Smooth muscle cell (in vitro differentiated cells): ENCODE data around the gene NCKIPSD. TPM values are rescaled to one million over a fixed set of nuclear protein-coding genes. Genes with fewer than 3 reads are reported as not detected.

Source experiments
- DNase-seq: peaks from one replicate; lab custom pipeline; 2025; ENCODE audit not compliant: unreplicated experiment; lab: John Stamatoyannopoulos, UW
- H2AFZ ChIP-seq: fragments of 200-600 bp; sonication (generic); 2 replicates; pipeline ENCODE4 v1.6.0; 2016; ENCODE audit warnings: antibody characterized with exemption, low read depth, mild to moderate bottlenecking
- H3F3A ChIP-seq: fragments of 200-600 bp; sonication (generic); 2 replicates; pipeline ENCODE4 v1.6.0; 2017; ENCODE audit warnings: antibody characterized with exemption, low read depth
- H3K27ac ChIP-seq: fragments of 200-600 bp; sonication (generic); 2 replicates; pipeline ENCODE4 v1.5.1; 2016; ENCODE audit warnings: low read depth, mild to moderate bottlenecking
- H3K27me3 ChIP-seq: fragments of 200-600 bp; sonication (generic); 2 replicates; pipeline ENCODE4 v1.6.1; 2016; ENCODE audit warnings: low read depth, mild to moderate bottlenecking
- H3K36me3 ChIP-seq: fragments of 200-600 bp; sonication (generic); 2 replicates; pipeline ENCODE4 v1.5.1; 2016; ENCODE audit warnings: low read depth
- H3K4me1 ChIP-seq: fragments of 200-600 bp; sonication (generic); 2 replicates; pipeline ENCODE4 v1.5.1; 2016; ENCODE audit warnings: low read depth
- H3K4me2 ChIP-seq: fragments of 200-600 bp; sonication (generic); 2 replicates; pipeline ENCODE4 v1.6.0; 2016; ENCODE audit warnings: mild to moderate bottlenecking
- H3K4me3 ChIP-seq: fragments of 200-600 bp; sonication (generic); 2 replicates; pipeline ENCODE4 v1.5.1; 2016; ENCODE audit warnings: mild to moderate bottlenecking
- H3K79me2 ChIP-seq: fragments of 200-600 bp; sonication (generic); 2 replicates; pipeline ENCODE4 v1.6.0; 2016; ENCODE audit warnings: low read depth, mild to moderate bottlenecking
- H3K9ac ChIP-seq: fragments of 200-600 bp; sonication (generic); 2 replicates; pipeline ENCODE4 v1.6.0; 2016; ENCODE audit warnings: low read depth
- H3K9me3 ChIP-seq: fragments of 200-600 bp; sonication (generic); replicated peaks from 2 replicates; pipeline ENCODE4 v1.5.1; 2016; ENCODE audit warnings: low read depth
- H4K20me1 ChIP-seq: fragments of 200-600 bp; sonication (generic); 2 replicates; pipeline ENCODE4 v1.6.0; 2016; ENCODE audit warnings: low read depth
- WGBS: methylation state at CpG from one replicate; pipeline ENCODE4 v1.1.7; 2016; ENCODE audit warnings: low lambda C conversion rate; 5-methylcytosine and 5-hydroxymethylcytosine counted together
- polyA plus RNA-seq: library from polyadenylated mRNA; unstranded; fragments of >200 nt; fragmentation: Nextera tagmentation; extraction: Ambion mirVana; gene quantifications from 2 replicates; pipeline ENCODE4 v1.2.1, GENCODE V29; 2016
- total RNA-seq: library from RNA; depleted of rRNA; stranded (reverse); fragments of >200 nt; gene quantifications from 2 replicates; pipeline ENCODE4 v1.2.3, GENCODE V29; 2014
- TF ChIP-seq, protein P1 (sequence below): fragments of 200-600 bp; sonication (generic); IDR thresholded peaks from 2 replicates; pipeline ENCODE4 v1.5.1; 2017; ENCODE audit warnings: borderline replicate concordance, mild to moderate bottlenecking, antibody characterized with exemption; ENCODE audit not compliant: insufficient read depth, poor library complexity, severe bottlenecking

The NCKIPSD gene
- total and polyA plus RNA-seq, 2 experiments from 2014 or later, result 13.8 to 21.6 TPM

DNA sequence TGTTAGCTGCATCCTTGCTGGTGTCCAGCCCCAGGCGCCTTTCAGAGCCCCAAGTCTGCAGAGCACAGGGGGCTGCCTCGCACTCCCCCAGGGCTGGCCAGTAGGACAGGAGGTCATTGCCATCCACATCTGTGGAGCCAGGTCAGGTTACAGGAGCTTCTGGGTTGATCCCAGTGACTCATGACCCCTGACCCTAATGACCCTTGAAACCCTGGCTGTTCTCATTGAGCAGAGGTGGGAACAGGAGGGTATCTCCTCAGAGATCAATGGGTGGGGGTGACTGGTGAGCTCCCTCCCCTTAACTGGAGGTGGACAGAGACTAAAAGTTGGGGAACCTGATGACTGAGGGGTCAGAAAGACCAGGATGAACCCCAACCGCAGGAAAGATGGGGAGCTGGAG, 44.3 kb downstream of the NCKIPSD start:
- no peak overlapping the region for H3K27ac ChIP-seq
- no peak for DNase-seq
- 100% methylated on average over 3 of the region's 3 CpGs for WGBS
- H3F3A ChIP-seq, result no peaks in the 10 kb centered on the region
- TF ChIP-seq, protein P1, sequence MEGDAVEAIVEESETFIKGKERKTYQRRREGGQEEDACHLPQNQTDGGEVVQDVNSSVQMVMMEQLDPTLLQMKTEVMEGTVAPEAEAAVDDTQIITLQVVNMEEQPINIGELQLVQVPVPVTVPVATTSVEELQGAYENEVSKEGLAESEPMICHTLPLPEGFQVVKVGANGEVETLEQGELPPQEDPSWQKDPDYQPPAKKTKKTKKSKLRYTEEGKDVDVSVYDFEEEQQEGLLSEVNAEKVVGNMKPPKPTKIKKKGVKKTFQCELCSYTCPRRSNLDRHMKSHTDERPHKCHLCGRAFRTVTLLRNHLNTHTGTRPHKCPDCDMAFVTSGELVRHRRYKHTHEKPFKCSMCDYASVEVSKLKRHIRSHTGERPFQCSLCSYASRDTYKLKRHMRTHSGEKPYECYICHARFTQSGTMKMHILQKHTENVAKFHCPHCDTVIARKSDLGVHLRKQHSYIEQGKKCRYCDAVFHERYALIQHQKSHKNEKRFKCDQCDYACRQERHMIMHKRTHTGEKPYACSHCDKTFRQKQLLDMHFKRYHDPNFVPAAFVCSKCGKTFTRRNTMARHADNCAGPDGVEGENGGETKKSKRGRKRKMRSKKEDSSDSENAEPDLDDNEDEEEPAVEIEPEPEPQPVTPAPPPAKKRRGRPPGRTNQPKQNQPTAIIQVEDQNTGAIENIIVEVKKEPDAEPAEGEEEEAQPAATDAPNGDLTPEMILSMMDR, result no peak
- H3K9ac ChIP-seq, result no peak overlapping the region
- H3K36me3 ChIP-seq, result no peaks in the 10 kb centered on the region
- H2AFZ ChIP-seq, result no peak overlapping the region
- no peaks in the 10 kb centered on the region for H3K79me2 ChIP-seq
- peaks cover 3% of the 10 kb centered on the region for H3K4me1 ChIP-seq
- H3K27me3 ChIP-seq, result no peaks in the 10 kb centered on the region
- no peaks in the 10 kb centered on the region for H3K9me3 ChIP-seq
- H3K4me2 ChIP-seq, result no peak overlapping the region
- H3K4me3 ChIP-seq, result no peak overlapping the region
- no peaks in the 10 kb centered on the region for H4K20me1 ChIP-seq

DNA sequence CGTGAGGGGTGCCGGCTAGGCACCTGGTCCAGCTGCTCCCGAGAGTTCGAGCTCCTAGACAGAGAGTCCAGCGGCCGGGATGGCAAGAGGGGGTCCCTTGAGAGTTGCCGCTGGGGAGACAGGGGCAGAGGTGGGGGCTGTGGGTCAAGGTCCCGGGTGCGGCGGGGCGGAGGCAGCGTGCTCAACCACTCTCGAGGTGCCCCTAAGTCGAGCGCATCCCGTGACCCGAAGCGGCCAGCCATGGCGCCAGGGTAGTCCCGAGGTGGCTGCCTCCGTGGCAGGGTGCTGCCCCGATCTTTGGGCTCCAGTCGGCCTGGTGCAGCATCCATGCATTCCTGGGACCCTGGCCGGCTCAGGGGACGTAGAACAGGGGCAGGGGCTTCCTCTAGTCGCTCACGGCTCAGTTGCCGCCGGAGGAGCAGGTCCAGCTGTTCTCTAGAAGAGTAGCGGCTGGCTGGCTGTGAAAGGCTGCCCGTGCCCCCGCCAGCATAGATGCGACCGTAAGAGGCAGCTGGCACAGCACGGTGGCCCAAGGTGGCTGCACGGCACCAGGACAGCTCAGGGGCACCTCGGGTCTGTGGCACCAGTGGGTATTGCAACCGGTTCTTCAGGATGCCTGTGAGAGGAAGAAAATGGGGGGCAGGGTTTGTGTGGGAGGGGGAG, 45.6 kb downstream of the NCKIPSD start:
- H3K27me3 ChIP-seq, result no peaks in the 10 kb centered on the region
- DNase-seq, result no peak
- H3K4me2 ChIP-seq, result no peak overlapping the region
- TF ChIP-seq, protein P1, result no peak
- no peaks in the 10 kb centered on the region for H4K20me1 ChIP-seq
- WGBS, result 94% methylated on average over 29 of the region's 38 CpGs
- no peak overlapping the region for H3K9ac ChIP-seq
- no peak overlapping the region for H3K4me3 ChIP-seq
- no peaks in the 10 kb centered on the region for H3K36me3 ChIP-seq
- peaks cover 8% of the 10 kb centered on the region for H3K4me1 ChIP-seq
- no peaks in the 10 kb centered on the region for H3K79me2 ChIP-seq
- no peaks in the 10 kb centered on the region for H3F3A ChIP-seq
- H2AFZ ChIP-seq, result no peak overlapping the region
- no peak overlapping the region for H3K27ac ChIP-seq
- H3K9me3 ChIP-seq, result no peaks in the 10 kb centered on the region

DNA sequence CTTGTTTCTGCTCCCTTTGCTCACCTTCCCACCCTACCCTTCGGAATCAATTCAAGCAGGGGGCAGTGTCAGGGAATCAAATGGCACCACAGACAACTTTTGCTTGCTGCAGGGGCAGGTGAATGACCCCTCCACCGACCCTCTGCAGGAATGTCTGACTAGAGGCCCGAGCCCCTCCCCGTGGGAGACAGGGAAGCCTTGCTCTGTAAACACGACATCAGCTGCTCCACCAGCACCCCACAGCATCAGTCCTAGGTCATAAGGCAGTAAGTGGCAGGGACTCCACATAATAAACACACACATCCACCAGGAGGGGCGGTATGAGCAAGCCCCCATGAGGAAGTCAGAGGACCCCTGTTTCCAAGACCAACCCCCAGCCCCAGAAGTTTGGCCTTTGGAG, 48.4 kb downstream of the NCKIPSD start:
- no peak overlapping the region for H3K4me2 ChIP-seq
- no peak overlapping the region for H2AFZ ChIP-seq
- no peak overlapping the region for H3K4me3 ChIP-seq
- no peak for DNase-seq
- no peaks in the 10 kb centered on the region for H3K9me3 ChIP-seq
- TF ChIP-seq, protein P1, result no peak
- H3K27me3 ChIP-seq, result no peaks in the 10 kb centered on the region
- no peak overlapping the region for H3K9ac ChIP-seq
- 74% methylated on average over 6 of the region's 6 CpGs for WGBS
- H3K36me3 ChIP-seq, result no peaks in the 10 kb centered on the region
- H3K79me2 ChIP-seq, result peaks cover 6% of the 10 kb centered on the region
- H3K4me1 ChIP-seq, result peaks cover 8% of the 10 kb centered on the region
- peaks cover 23% of the 10 kb centered on the region for H4K20me1 ChIP-seq
- H3F3A ChIP-seq, result no peaks in the 10 kb centered on the region
- no peak overlapping the region for H3K27ac ChIP-seq

DNA sequence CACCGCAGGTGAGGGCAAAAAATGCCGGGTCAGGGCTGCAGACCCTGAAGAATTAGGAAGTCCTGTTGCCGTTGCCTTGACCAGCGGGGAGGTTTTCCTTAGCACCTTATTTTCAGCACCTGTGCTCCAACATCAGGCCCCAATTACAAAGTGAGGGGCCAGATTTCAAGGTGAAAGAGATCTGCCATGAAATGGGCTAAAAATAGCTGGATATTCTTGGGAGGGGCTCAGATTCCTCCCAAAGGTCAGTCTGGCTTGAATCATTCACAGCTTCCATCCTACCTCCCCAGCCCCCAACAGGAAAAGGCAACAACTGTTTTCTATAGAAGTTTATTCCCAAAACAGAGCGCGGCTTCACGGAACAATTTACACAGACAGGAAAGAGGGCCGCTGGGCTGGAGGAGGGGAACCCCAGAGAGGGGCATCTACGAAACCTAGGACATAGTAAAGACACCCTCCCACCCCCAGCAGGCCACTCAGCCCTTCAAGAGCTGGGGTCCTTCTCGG, 49.5 kb downstream of the NCKIPSD start:
- H3K27me3 ChIP-seq, result no peaks in the 10 kb centered on the region
- peaks cover 6% of the 10 kb centered on the region for H3K79me2 ChIP-seq
- TF ChIP-seq, protein P1, result no peak
- peaks cover 24% of the 10 kb centered on the region for H4K20me1 ChIP-seq
- H3K4me2 ChIP-seq, result peak overlapping the region; percentile 94
- no peak overlapping the region for H3K27ac ChIP-seq
- no peaks in the 10 kb centered on the region for H3K36me3 ChIP-seq
- peak overlapping the region; percentile 18 for H3K9ac ChIP-seq
- H2AFZ ChIP-seq, result peak overlapping the region; percentile 12
- H3K4me3 ChIP-seq, result peak overlapping the region; percentile 81
- WGBS, result 17% methylated on average over 10 of the region's 10 CpGs
- no peaks in the 10 kb centered on the region for H3F3A ChIP-seq
- peaks cover 8% of the 10 kb centered on the region for H3K4me1 ChIP-seq
- DNase-seq, result no peak
- H3K9me3 ChIP-seq, result no peaks in the 10 kb centered on the region
